ENCODE results near the gene M1AP. TPM values are rescaled to one million over a fixed set of nuclear protein-coding genes. Genes with fewer than 3 reads are reported as not detected.

M1AP gene
- total and polyA plus RNA-seq, 9 of the 15 experiments (the other 6 are each of a cell fraction or from before 2014, with no cell fraction given) = 0.06 to 0.33 (median 0.11) TPM; not detected in 4

DNA sequence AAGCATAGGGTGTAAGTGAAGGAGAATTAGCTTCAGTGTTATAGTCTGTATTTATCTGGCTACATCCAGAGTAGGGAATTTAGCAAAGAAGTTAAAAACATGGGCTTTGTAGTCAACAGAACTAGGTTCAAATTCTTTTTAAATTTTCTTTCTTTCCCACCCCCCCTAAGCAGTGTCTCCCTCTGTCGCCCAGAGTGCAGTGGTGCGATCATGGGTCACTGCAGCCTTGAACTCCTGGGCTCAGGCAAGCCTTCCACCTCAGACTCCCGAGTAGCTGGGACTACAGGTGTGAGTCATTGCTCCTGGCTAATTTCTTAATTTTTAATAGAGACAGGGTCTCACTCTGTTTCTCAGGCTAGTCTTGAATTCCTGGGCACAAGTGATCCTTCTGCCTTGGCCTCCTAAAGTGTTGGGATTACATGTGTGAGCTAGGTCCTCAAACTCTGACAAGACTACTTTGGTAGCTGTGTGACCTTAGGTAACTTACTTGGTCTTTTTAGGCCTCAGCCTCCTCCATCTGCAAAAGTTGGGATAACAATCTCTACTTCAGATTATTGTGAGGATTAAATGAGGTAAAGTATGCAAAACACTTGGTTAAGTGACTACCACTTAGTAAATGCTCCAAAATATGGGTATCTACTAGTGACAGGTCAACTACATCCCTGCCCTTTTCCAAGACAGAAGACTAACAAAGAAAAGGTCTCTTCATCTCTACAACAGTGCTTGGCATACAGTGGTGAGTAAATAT, 75.8 kb downstream of the M1AP start (continued):
- TF ChIP-seq, protein P1, sequence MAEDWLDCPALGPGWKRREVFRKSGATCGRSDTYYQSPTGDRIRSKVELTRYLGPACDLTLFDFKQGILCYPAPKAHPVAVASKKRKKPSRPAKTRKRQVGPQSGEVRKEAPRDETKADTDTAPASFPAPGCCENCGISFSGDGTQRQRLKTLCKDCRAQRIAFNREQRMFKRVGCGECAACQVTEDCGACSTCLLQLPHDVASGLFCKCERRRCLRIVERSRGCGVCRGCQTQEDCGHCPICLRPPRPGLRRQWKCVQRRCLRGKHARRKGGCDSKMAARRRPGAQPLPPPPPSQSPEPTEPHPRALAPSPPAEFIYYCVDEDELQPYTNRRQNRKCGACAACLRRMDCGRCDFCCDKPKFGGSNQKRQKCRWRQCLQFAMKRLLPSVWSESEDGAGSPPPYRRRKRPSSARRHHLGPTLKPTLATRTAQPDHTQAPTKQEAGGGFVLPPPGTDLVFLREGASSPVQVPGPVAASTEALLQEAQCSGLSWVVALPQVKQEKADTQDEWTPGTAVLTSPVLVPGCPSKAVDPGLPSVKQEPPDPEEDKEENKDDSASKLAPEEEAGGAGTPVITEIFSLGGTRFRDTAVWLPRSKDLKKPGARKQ (CRISPR knock-in tag; IDR thresholded peaks at IDR 0.05) = no peak
- TF ChIP-seq FOSL1 (tag; conservative IDR thresholded peaks at IDR 0.05) = no peak

DNA sequence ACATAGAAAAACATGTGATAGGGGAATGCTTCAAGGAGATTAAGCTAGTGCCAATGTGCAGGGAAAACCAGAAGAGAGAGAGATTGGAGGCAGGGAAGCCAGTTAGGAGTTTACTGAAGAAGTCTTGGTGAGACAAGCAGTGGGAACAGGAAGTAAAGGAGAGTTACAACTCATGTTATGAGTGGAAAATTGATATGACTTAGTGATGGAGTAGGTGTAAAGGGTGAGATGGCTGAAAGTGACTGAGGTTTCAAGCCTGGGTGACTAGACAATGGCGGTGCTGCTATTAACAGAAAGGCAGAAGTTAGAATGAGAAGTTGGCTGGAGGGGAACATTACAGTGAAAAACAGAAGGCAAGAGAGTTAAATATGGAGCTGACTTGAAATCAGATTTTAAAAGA, 77.1 kb downstream of the M1AP start:
- 0% methylated on average over 1 of the region's 1 CpG for WGBS (ENCODE audit: insufficient coverage, low coverage, missing lambda C conversion rate)
- no peaks in the 10 kb centered on the region for H3K27me3 ChIP-seq (ENCODE audit: control insufficient read depth in 2 of 2, insufficient read depth in 2 of 2, low read length in 2 of 2)
- no peak overlapping the region for H3K4me3 ChIP-seq
- no peaks in the 10 kb centered on the region for H3K9me1 ChIP-seq (ENCODE audit: control insufficient read depth, insufficient read depth, low read length)
- H3K9me3 ChIP-seq (replicated peaks; ENCODE audit: control insufficient read depth, insufficient read depth, low read depth, low read length) = no peaks in the 10 kb centered on the region
- H2AFZ ChIP-seq (ENCODE audit: low read depth, low read length) = peak overlapping the region; percentile 63
- in situ Hi-C loops (cut with MboI) (loop anchor here (5.0 kb wide), 1 partner anchor 84 kb away; no protein-coding TSS in a partner anchor), intact Hi-C loops (cut with micrococcal nuclease) (loop anchor here (5.0 kb wide), 1 partner anchor 69 kb away; no protein-coding TSS in a partner anchor)
- H3K4me2 ChIP-seq (ENCODE audit: insufficient read depth, low read length) = no peak overlapping the region
- DNase-seq (ENCODE audit: extremely low read depth in 1 of 4, low spot score in 3 of 4) (no peak), ATAC-seq (no peak), FAIRE-seq (no peak)
- no peak overlapping the region for H3K27ac ChIP-seq (ENCODE audit: extremely low read depth, low read depth, low read length)
- POLR2A ChIA-PET = no interaction called here
- H4K20me1 ChIP-seq (replicated peaks; ENCODE audit: control insufficient read depth, insufficient read depth, low read length) = no peaks in the 10 kb centered on the region
- H3K79me2 ChIP-seq (ENCODE audit: control insufficient read depth, insufficient read depth, low read length) = no peaks in the 10 kb centered on the region
- H3K36me3 ChIP-seq (ENCODE audit: control insufficient read depth, insufficient read depth, low read length) = no peaks in the 10 kb centered on the region
- CTCF ChIA-PET (ENCODE audit: low intra/inter-chr PET ratio) = no interaction called here
- peaks cover 0 to 25% of the 10 kb centered on the region in 2 experiments; a peak in 4 of 5 replicates for H3K4me1 ChIP-seq (replicated peaks in 1 of 2; ENCODE audit: control insufficient read depth in 2 of 2, insufficient read depth in 2 of 2, low read length in 2 of 2)
- BruUV-seq (replicated peaks) = no TSS peak
- H3K9ac ChIP-seq (ENCODE audit: insufficient read depth in 1 of 2, low read depth in 2 of 2, low read length in 2 of 2) = no peak overlapping the region
- TF ChIP-seq, protein P2, sequence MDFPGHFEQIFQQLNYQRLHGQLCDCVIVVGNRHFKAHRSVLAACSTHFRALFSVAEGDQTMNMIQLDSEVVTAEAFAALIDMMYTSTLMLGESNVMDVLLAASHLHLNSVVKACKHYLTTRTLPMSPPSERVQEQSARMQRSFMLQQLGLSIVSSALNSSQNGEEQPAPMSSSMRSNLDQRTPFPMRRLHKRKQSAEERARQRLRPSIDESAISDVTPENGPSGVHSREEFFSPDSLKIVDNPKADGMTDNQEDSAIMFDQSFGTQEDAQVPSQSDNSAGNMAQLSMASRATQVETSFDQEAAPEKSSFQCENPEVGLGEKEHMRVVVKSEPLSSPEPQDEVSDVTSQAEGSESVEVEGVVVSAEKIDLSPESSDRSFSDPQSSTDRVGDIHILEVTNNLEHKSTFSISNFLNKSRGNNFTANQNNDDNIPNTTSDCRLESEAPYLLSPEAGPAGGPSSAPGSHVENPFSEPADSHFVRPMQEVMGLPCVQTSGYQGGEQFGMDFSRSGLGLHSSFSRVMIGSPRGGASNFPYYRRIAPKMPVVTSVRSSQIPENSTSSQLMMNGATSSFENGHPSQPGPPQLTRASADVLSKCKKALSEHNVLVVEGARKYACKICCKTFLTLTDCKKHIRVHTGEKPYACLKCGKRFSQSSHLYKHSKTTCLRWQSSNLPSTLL (IDR thresholded peaks at IDR 0.05) = no peak
- TF ChIP-seq HCFC1 (IDR thresholded peaks at IDR 0.05; ENCODE audit: low read depth, low read length) (no peak), SMARCA4 (IDR thresholded peaks at IDR 0.05) (0 out of 2 replicates have a peak, but pooled peaks have one; percentile 12), YY1 (IDR thresholded peaks at IDR 0.05; ENCODE audit: borderline replicate concordance in 1 of 3, control insufficient read depth in 1 of 3, extremely low read depth in 1 of 3, insufficient read depth in 3 of 3, insufficient read length in 1 of 3, insufficient replicate concordance in 2 of 3, low read depth in 1 of 3, low read length in 2 of 3) (peak in 1 of 3 experiments; percentile 49), ZNF584 (CRISPR knock-in tag; IDR thresholded peaks at IDR 0.05; ENCODE audit: low read depth) (no peak), ZNF140 (CRISPR knock-in tag; IDR thresholded peaks at IDR 0.05) (no peak), GABPA (tag; conservative IDR thresholded peaks at IDR 0.05; ENCODE audit: low read depth) (no peak), FOXJ2 (tag; IDR thresholded peaks at IDR 0.05) (no peak), U2AF1 (optimal IDR thresholded peaks at IDR 0.05; ENCODE audit: low read depth, low read length) (no peak), ZC3H8 (IDR thresholded peaks at IDR 0.05) (no peak), CAMTA2 (CRISPR knock-in tag; conservative IDR thresholded peaks at IDR 0.05) (no peak), RCOR1 (IDR thresholded peaks at IDR 0.05; ENCODE audit: borderline replicate concordance in 1 of 2, low read depth in 2 of 2, low read length in 2 of 2) (no peak), SMC3 (conservative IDR thresholded peaks at IDR 0.05; ENCODE audit: insufficient read depth, low read depth, low read length) (no peak)
- TF ChIP-seq, protein P3, sequence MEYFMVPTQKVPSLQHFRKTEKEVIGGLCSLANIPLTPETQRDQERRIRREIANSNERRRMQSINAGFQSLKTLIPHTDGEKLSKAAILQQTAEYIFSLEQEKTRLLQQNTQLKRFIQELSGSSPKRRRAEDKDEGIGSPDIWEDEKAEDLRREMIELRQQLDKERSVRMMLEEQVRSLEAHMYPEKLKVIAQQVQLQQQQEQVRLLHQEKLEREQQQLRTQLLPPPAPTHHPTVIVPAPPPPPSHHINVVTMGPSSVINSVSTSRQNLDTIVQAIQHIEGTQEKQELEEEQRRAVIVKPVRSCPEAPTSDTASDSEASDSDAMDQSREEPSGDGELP (CRISPR knock-in tag; IDR thresholded peaks at IDR 0.05; ENCODE audit: borderline replicate concordance) = no peak
